HFF-Myc (cell line): ENCODE results near the gene CDH23.
A peak's percentile ranks its signal among the peaks of the same experiment; 100 is the strongest.

Experiments
- DNase-seq: peaks from one replicate; pipeline ENCODE4 v3.0.0-alpha.2; 2011; ENCODE audit warnings: low read depth; ENCODE audit errors: extremely low read depth
- H3K4me3 ChIP-seq: replicated peaks from 2 replicates; pipeline ENCODE4 v1.5.1; 2011; ENCODE audit warnings: low read depth, mild to moderate bottlenecking, control low read depth, low read length
- CTCF ChIP-seq: IDR thresholded peaks from 2 replicates; pipeline ENCODE4 v1.5.1; 2012; ENCODE audit warnings: mild to moderate bottlenecking, low read depth, low read length, control low read depth; ENCODE audit errors: missing control alignments

The CDH23 gene

GRCh38 chr10:71773221-71773971 lies 376.7 kb downstream of the CDH23 start, which contains the start of gene VSIR:
VSIR (minus strand) TSS chr10:71773520; CDS start chr10:71773439, 81 bp downstream.
- no peak for DNase-seq
- peak; percentile 78 for TF ChIP-seq CTCF

GRCh38 chr10:71774916-71775702 lies 378.4 kb downstream of the CDH23 start:
- no peak for TF ChIP-seq CTCF
- DNase-seq = no peak
- no peak overlapping the region for H3K4me3 ChIP-seq

More at GRCh38 chr10:71773221-71773971, 376.7 kb downstream of the CDH23 start, which contains the start of gene VSIR:
- peak within 1 kb of the TSS; percentile 51 for H3K4me3 ChIP-seq

- no peak for TF ChIP-seq CTCF
- no peak for DNase-seq
- H3K4me3 ChIP-seq = no peak overlapping the region
These were observed 379.8 kb downstream of the CDH23 start for GRCh38 chr10:71776481-71776925.

GRCh38 chr10:71777213-71777985 lies 380.7 kb downstream of the CDH23 start:
- DNase-seq = no peak
- no peak for TF ChIP-seq CTCF

GRCh38 chr10:71778071-71778825 lies 381.5 kb downstream of the CDH23 start:
- no peak for TF ChIP-seq CTCF
- no peak overlapping the region for H3K4me3 ChIP-seq
- DNase-seq = no peak

More at GRCh38 chr10:71777213-71777985, 380.7 kb downstream of the CDH23 start:
- no peak overlapping the region for H3K4me3 ChIP-seq

- H3K4me3 ChIP-seq = no peak overlapping the region
- no peak for DNase-seq
- TF ChIP-seq CTCF = no peak
These were observed 382.9 kb downstream of the CDH23 start for GRCh38 chr10:71779641-71780040.
